K562 (cell line): ENCODE data around the gene PRPF8.
A peak's percentile ranks its signal among the peaks of the same experiment; 100 is the strongest.

Source experiments
- CTCF ChIP-seq, 3 experiments: IDR thresholded peaks in 2 of 3; conservative IDR thresholded peaks in 1 of 3; 2 replicates each; pipeline ENCODE4 v1.5.1; 2011 to 2012; ENCODE audit warnings: low read length in 3 of 3, mild to moderate bottlenecking in 3 of 3, control low read depth in 2 of 3, improper control_type of control experiment in 1 of 3, inconsistent platforms in 1 of 3, low read depth in 1 of 3, mixed read lengths in 1 of 3, moderate library complexity in 1 of 3; ENCODE audit not compliant: insufficient read depth in 2 of 3
- DNMT1 ChIP-seq: fragments of 450-650 bp; IDR thresholded peaks from 2 replicates; pipeline ENCODE4 v1.6.1; 2016; ENCODE audit warnings: antibody characterized with exemption, mild to moderate bottlenecking
- MAFK ChIP-seq: IDR thresholded peaks from 2 replicates; pipeline ENCODE4 v1.6.1; 2011; ENCODE audit warnings: low read length, improper control_type of control experiment
- MTA1 ChIP-seq: fragments of 450-650 bp; IDR thresholded peaks from 2 replicates; pipeline ENCODE4 v1.6.1; 2017; ENCODE audit warnings: borderline replicate concordance
- MYC ChIP-seq, 2 experiments: fragments of 250-450 bp in 1 of 2; sonication (Bioruptor Pico) in 1 of 2; IDR thresholded peaks; 2 replicates each; pipeline versions ENCODE4 v1.5.1 to v1.6.1; 2012 to 2021; ENCODE audit warnings: low read depth in 2 of 2, borderline replicate concordance in 1 of 2, improper control_type of control experiment in 1 of 2, low read length in 1 of 2, mild to moderate bottlenecking in 1 of 2, moderate library complexity in 1 of 2
- NFYB ChIP-seq: IDR thresholded peaks from 2 replicates; pipeline ENCODE4 v1.6.1; 2011; ENCODE audit warnings: mild to moderate bottlenecking, moderate library complexity; ENCODE audit not compliant: insufficient read length; ENCODE audit errors: extremely low read depth
- POLR2A ChIP-seq: fragments of 450-650 bp; conservative IDR thresholded peaks from 2 replicates; pipeline ENCODE4 v1.6.1; 2016
- SMARCE1 ChIP-seq: fragments of 450-650 bp; IDR thresholded peaks from 2 replicates; pipeline ENCODE4 v1.7.1; 2016; ENCODE audit warnings: mild to moderate bottlenecking
- TRIM25 ChIP-seq: fragments of 450-650 bp; IDR thresholded peaks from 2 replicates; pipeline ENCODE4 v1.7.0; 2016; ENCODE audit warnings: borderline replicate concordance
- ZNF444 ChIP-seq: fragments of 250-450 bp; sonication (Bioruptor Pico); IDR thresholded peaks from 2 replicates; pipeline ENCODE4 v1.4.0; 2020; ENCODE audit warnings: mild to moderate bottlenecking, moderate library complexity

GRCh38 chr17:1716076-1716911, 31.6 kb upstream of the PRPF8 start:
- TF ChIP-seq MYC (IDR thresholded peaks at IDR 0.05; ENCODE audit: low read depth, low read length) (no peak; the same call in 1 of the 2 replicates), MYC (CRISPR knock-in tag; IDR thresholded peaks at IDR 0.05; ENCODE audit: borderline replicate concordance, low read depth) (no peak), CTCF (IDR thresholded peaks at IDR 0.05 in 2 of 3, conservative IDR thresholded peaks at IDR 0.05 in 1 of 3; ENCODE audit: insufficient read depth in 2 of 3, low read depth in 1 of 3, low read length in 3 of 3) (peak in 2 of 3 experiments; percentile 6 to 10; a peak in 1 of 6 replicates), NFYB (peak; percentile 96), DNMT1 (no peak), MTA1 (0 out of 2 replicates have a peak, but pooled peaks have one; percentile 44), TRIM25 (no peak), POLR2A (peak; percentile 86), SMARCE1 (no peak), ZNF444 (no peak), MAFK (peak; percentile 84)
